ES-I3 (cell line): ENCODE data around the gene LRTM2.
A peak's percentile ranks its signal among the peaks of the same experiment; 100 is the strongest.

Source experiments
- H3K36me3 ChIP-seq: 2 replicates; pipeline ENCODE4 v1.6.1; 2013; ENCODE audit warnings: mild to moderate bottlenecking, low read length, control low read depth, moderate library complexity; ENCODE audit not compliant: insufficient read depth
- H3K4me1 ChIP-seq: 2 replicates; pipeline ENCODE4 v1.6.1; 2013; ENCODE audit warnings: mild to moderate bottlenecking, control low read depth, low read length; ENCODE audit not compliant: insufficient read depth
- H3K9ac ChIP-seq: 2 replicates; pipeline ENCODE4 v1.6.1; 2013; ENCODE audit warnings: low read depth, mild to moderate bottlenecking, low read length, moderate library complexity
- H3K9me3 ChIP-seq: 2 replicates; pipeline ENCODE4 v1.6.1; 2013; ENCODE audit warnings: mild to moderate bottlenecking, low read length, moderate library complexity; ENCODE audit not compliant: control insufficient read depth, insufficient read depth

Gene LRTM2

GRCh38 chr12:1826867-1827705 is 6.7 kb downstream of the LRTM2 start:
- Histone ChIP-seq H3K9me3 (no peaks in the 10 kb centered on the region), H3K36me3 (no peaks in the 10 kb centered on the region), H3K9ac (no peak overlapping the region), H3K4me1 (no peaks in the 10 kb centered on the region; the same call in 1 of the 2 replicates)

GRCh38 chr12:1827826-1828805 is 7.8 kb downstream of the LRTM2 start:
- no peaks in the 10 kb centered on the region for H3K36me3 ChIP-seq
- H3K9me3 ChIP-seq, result no peaks in the 10 kb centered on the region
- no peaks in the 10 kb centered on the region; the same call in 1 of the 2 replicates for H3K4me1 ChIP-seq
- no peak overlapping the region for H3K9ac ChIP-seq

GRCh38 chr12:1828856-1829255 is 8.5 kb downstream of the LRTM2 start:
- H3K9me3 ChIP-seq, result no peaks in the 10 kb centered on the region
- H3K36me3 ChIP-seq, result no peaks in the 10 kb centered on the region
- no peak overlapping the region for H3K9ac ChIP-seq
- H3K4me1 ChIP-seq, result no peaks in the 10 kb centered on the region; the same call in 1 of the 2 replicates

GRCh38 chr12:1829306-1829900 is 9.0 kb downstream of the LRTM2 start:
- H3K4me1 ChIP-seq, result no peaks in the 10 kb centered on the region; the same call in 1 of the 2 replicates
- no peaks in the 10 kb centered on the region for H3K36me3 ChIP-seq
- no peak overlapping the region for H3K9ac ChIP-seq

GRCh38 chr12:1830401-1830845 is 10.1 kb downstream of the LRTM2 start:
- no peaks in the 10 kb centered on the region for H3K36me3 ChIP-seq
- H3K9ac ChIP-seq, result no peak overlapping the region
- H3K9me3 ChIP-seq, result no peaks in the 10 kb centered on the region
- H3K4me1 ChIP-seq, result no peaks in the 10 kb centered on the region; the same call in 1 of the 2 replicates

More at GRCh38 chr12:1829306-1829900, 9.0 kb downstream of the LRTM2 start:
- H3K9me3 ChIP-seq, result no peaks in the 10 kb centered on the region

- H3K9ac ChIP-seq, result peak overlapping the region; percentile 6; the same call in 1 of the 2 replicates
- no peaks in the 10 kb centered on the region; the same call in 1 of the 2 replicates for H3K4me1 ChIP-seq
- H3K36me3 ChIP-seq, result no peaks in the 10 kb centered on the region
- H3K9me3 ChIP-seq, result no peaks in the 10 kb centered on the region
Observed at GRCh38 chr12:1830981-1831963, 10.9 kb downstream of the LRTM2 start.

GRCh38 chr12:1832801-1833595 is 12.6 kb downstream of the LRTM2 start:
- Histone ChIP-seq H3K36me3 (no peaks in the 10 kb centered on the region), H3K4me1 (no peaks in the 10 kb centered on the region; the same call in 1 of the 2 replicates), H3K9ac (no peak overlapping the region), H3K9me3 (no peaks in the 10 kb centered on the region)

- H3K9me3 ChIP-seq, result no peaks in the 10 kb centered on the region
- no peak overlapping the region for H3K9ac ChIP-seq
- H3K36me3 ChIP-seq, result no peaks in the 10 kb centered on the region
- no peaks in the 10 kb centered on the region; the same call in 1 of the 2 replicates for H3K4me1 ChIP-seq
Observed at GRCh38 chr12:1833596-1834028, 13.2 kb downstream of the LRTM2 start.

GRCh38 chr12:1834186-1834925 is 14.0 kb downstream of the LRTM2 start:
- Histone ChIP-seq H3K36me3 (no peaks in the 10 kb centered on the region), H3K9me3 (no peaks in the 10 kb centered on the region), H3K9ac (no peak overlapping the region), H3K4me1 (no peaks in the 10 kb centered on the region; the same call in 1 of the 2 replicates)

- H3K9ac ChIP-seq, result no peak overlapping the region
- peaks cover 4% of the 10 kb centered on the region; the same call in 1 of the 2 replicates for H3K4me1 ChIP-seq
- no peaks in the 10 kb centered on the region for H3K36me3 ChIP-seq
- H3K9me3 ChIP-seq, result no peaks in the 10 kb centered on the region
Observed at GRCh38 chr12:1835211-1836131, 15.1 kb downstream of the LRTM2 start.

GRCh38 chr12:1836241-1836803 is 16.0 kb downstream of the LRTM2 start:
- H3K36me3 ChIP-seq, result no peaks in the 10 kb centered on the region
- H3K4me1 ChIP-seq, result peaks cover 4% of the 10 kb centered on the region; the same call in 1 of the 2 replicates
- H3K9me3 ChIP-seq, result no peaks in the 10 kb centered on the region
- no peak overlapping the region for H3K9ac ChIP-seq
